HepG2 (cell line): Measurements from ENCODE around the gene MED22. TPM values are rescaled to one million over a fixed set of nuclear protein-coding genes. Genes with fewer than 3 reads are reported as not detected.
A peak's percentile ranks its signal among the peaks of the same experiment; 100 is the strongest.

Experiments
- EP300 ChIP-seq, 3 experiments: sonication (generic) in 1 of 3; formaldehyde crosslinking in 1 of 3; IDR thresholded peaks; 2 replicates each; pipeline versions ENCODE4 v1.5.1 to v1.6.1; 2011 to 2020; ENCODE audit warnings: low read depth in 2 of 3, low read length in 2 of 3, borderline replicate concordance in 1 of 3, improper control_type of control experiment in 1 of 3, mild to moderate bottlenecking in 1 of 3, missing genetic modification reagents in 1 of 3, moderate library complexity in 1 of 3
- ERF ChIP-seq: IDR thresholded peaks from 2 replicates; pipeline ENCODE4 v1.6.1; 2018; ENCODE audit warnings: missing biosample characterization, missing genetic modification reagents
- GATAD1 ChIP-seq: IDR thresholded peaks from 2 replicates; pipeline ENCODE4 v1.6.1; 2016; ENCODE audit warnings: missing genetic modification reagents, missing compliant biosample characterization
- GATAD2A ChIP-seq: IDR thresholded peaks from 2 replicates; pipeline ENCODE4 v1.6.1; 2016
- GMEB1 ChIP-seq: sonication (generic); formaldehyde crosslinking; IDR thresholded peaks from 2 replicates; pipeline ENCODE4 v1.5.1; 2020; ENCODE audit warnings: missing genetic modification reagents, mild to moderate bottlenecking, borderline replicate concordance
- HNF4G ChIP-seq, 2 experiments: sonication (generic) in 1 of 2; formaldehyde crosslinking in 1 of 2; IDR thresholded peaks; 2 replicates each; pipeline versions ENCODE4 v1.4.0 to v1.6.1; 2011 to 2020; ENCODE audit warnings: borderline replicate concordance in 2 of 2, low read depth in 2 of 2, mild to moderate bottlenecking in 2 of 2, low read length in 1 of 2, missing genetic modification reagents in 1 of 2, moderate library complexity in 1 of 2
- KMT2B ChIP-seq: IDR thresholded peaks from 2 replicates; pipeline ENCODE4 v1.6.1; 2016; ENCODE audit warnings: missing genetic modification reagents, missing compliant biosample characterization
- MAZ ChIP-seq, 2 experiments: sonication (generic) in 1 of 2; formaldehyde crosslinking in 1 of 2; IDR thresholded peaks; 2 replicates each; pipeline versions ENCODE4 v1.5.0 to v1.6.1; 2012 to 2020; ENCODE audit warnings: low read depth in 2 of 2, mild to moderate bottlenecking in 2 of 2, borderline replicate concordance in 1 of 2, improper control_type of control experiment in 1 of 2, low read length in 1 of 2, missing genetic modification reagents in 1 of 2, moderate library complexity in 1 of 2
- MYC ChIP-seq: sonication (generic); formaldehyde crosslinking; IDR thresholded peaks from 2 replicates; pipeline ENCODE4 v1.9.0; 2021; ENCODE audit warnings: missing genetic modification reagents, borderline replicate concordance
- PPARG ChIP-seq: conservative IDR thresholded peaks from 2 replicates; pipeline ENCODE4 v1.6.1; 2016; ENCODE audit warnings: missing biosample characterization, missing genetic modification reagents
- RCOR2 ChIP-seq: IDR thresholded peaks from 2 replicates; pipeline ENCODE4 v1.6.1; 2016; ENCODE audit warnings: missing biosample characterization, missing genetic modification reagents
- REXO4 ChIP-seq: sonication (generic); formaldehyde crosslinking; IDR thresholded peaks from 2 replicates; pipeline ENCODE4 v1.8.0; 2022; ENCODE audit warnings: missing genetic modification reagents, mild to moderate bottlenecking, borderline replicate concordance
- TARDBP ChIP-seq: sonication (generic); formaldehyde crosslinking; IDR thresholded peaks from 2 replicates; pipeline ENCODE4 v1.8.0; 2022; ENCODE audit warnings: mild to moderate bottlenecking, missing genetic modification reagents
- THAP11 ChIP-seq: IDR thresholded peaks from 2 replicates; pipeline ENCODE4 v1.6.1; 2016; ENCODE audit warnings: missing biosample characterization, missing genetic modification reagents
- ZBTB21 ChIP-seq: sonication (generic); formaldehyde crosslinking; IDR thresholded peaks from 2 replicates; pipeline ENCODE4 v1.4.0; 2020; ENCODE audit warnings: missing genetic modification reagents
- ZFX ChIP-seq: sonication (generic); formaldehyde crosslinking; IDR thresholded peaks from 2 replicates; pipeline ENCODE4 v1.4.0; 2020; ENCODE audit warnings: mild to moderate bottlenecking, low read depth, missing genetic modification reagents, moderate library complexity
- ZNF225 ChIP-seq: sonication (generic); formaldehyde crosslinking; IDR thresholded peaks from 2 replicates; pipeline ENCODE4 v1.4.0; 2020; ENCODE audit warnings: mild to moderate bottlenecking, missing genetic modification reagents
- ZNF484 ChIP-seq: sonication (generic); formaldehyde crosslinking; IDR thresholded peaks from 2 replicates; pipeline ENCODE4 v1.5.1; 2020; ENCODE audit warnings: mild to moderate bottlenecking, low read depth, missing genetic modification reagents, borderline replicate concordance
- ZNF501 ChIP-seq: sonication (generic); formaldehyde crosslinking; IDR thresholded peaks from 2 replicates; pipeline ENCODE4 v1.5.1; 2020; ENCODE audit warnings: mild to moderate bottlenecking, moderate library complexity, missing genetic modification reagents
- ZSCAN21 ChIP-seq: sonication (generic); formaldehyde crosslinking; IDR thresholded peaks from 2 replicates; pipeline ENCODE4 v1.8.0; 2022; ENCODE audit warnings: mild to moderate bottlenecking, missing genetic modification reagents, moderate library complexity, borderline replicate concordance
- polyA plus RNA-seq, 8 experiments: library from polyadenylated mRNA; depleted of rRNA in 3 of 8; stranded (reverse) in 7 of 8; unstranded in 1 of 8; fragments of >200 nt; fragmentation: Illumina TruSeq in 4 of 8; extraction: Trizol in 4 of 8; gene quantifications; 2 replicates each; pipeline versions ENCODE4 v1.2.1 to v1.2.3, GENCODE V29; 2011 to 2016; ENCODE audit warnings: low read depth in 4 of 8, missing spikeins in 1 of 8, mixed read lengths in 1 of 8; ENCODE audit not compliant: insufficient read depth in 1 of 8
- total RNA-seq, 5 experiments: library from RNA; depleted of rRNA; stranded (reverse); fragments of >200 nt; fragmentation: Illumina TruSeq; extraction: Trizol; gene quantifications; 2 replicates each; pipeline ENCODE4 v1.2.3, GENCODE V29; 2016; ENCODE audit warnings: low read depth in 1 of 5
- TF ChIP-seq, protein P1 (sequence below): IDR thresholded peaks from 2 replicates; pipeline ENCODE4 v1.6.1; 2018; ENCODE audit warnings: missing genetic modification reagents, mild to moderate bottlenecking, missing compliant biosample characterization
- TF ChIP-seq, protein P2 (sequence below): sonication (generic); IDR thresholded peaks from 2 replicates; pipeline ENCODE4 v1.6.1; 2016; ENCODE audit warnings: low read depth, borderline replicate concordance
- TF ChIP-seq, protein P3 (sequence below): sonication (generic); formaldehyde crosslinking; IDR thresholded peaks from 2 replicates; pipeline ENCODE4 v1.9.0; 2022; ENCODE audit warnings: missing genetic modification reagents, mild to moderate bottlenecking, borderline replicate concordance

MED22 gene
- total and polyA plus RNA-seq, 2 of the 13 experiments (the other 11 are each of a cell fraction or from before 2014, with no cell fraction given): 15.8 to 22.1 TPM

- peak; percentile 36; the same call in 1 of the 2 replicates for TF ChIP-seq TARDBP (CRISPR knock-in tag)
- TF ChIP-seq KMT2B (CRISPR knock-in tag): no peak
- peak; percentile 32; the same call in 1 of the 2 replicates for TF ChIP-seq ZFX (CRISPR knock-in tag)
- TF ChIP-seq, protein P1, sequence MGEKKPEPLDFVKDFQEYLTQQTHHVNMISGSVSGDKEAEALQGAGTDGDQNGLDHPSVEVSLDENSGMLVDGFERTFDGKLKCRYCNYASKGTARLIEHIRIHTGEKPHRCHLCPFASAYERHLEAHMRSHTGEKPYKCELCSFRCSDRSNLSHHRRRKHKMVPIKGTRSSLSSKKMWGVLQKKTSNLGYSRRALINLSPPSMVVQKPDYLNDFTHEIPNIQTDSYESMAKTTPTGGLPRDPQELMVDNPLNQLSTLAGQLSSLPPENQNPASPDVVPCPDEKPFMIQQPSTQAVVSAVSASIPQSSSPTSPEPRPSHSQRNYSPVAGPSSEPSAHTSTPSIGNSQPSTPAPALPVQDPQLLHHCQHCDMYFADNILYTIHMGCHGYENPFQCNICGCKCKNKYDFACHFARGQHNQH (CRISPR knock-in tag): peak; percentile 36; the same call in 1 of the 2 replicates
- TF ChIP-seq, protein P2, sequence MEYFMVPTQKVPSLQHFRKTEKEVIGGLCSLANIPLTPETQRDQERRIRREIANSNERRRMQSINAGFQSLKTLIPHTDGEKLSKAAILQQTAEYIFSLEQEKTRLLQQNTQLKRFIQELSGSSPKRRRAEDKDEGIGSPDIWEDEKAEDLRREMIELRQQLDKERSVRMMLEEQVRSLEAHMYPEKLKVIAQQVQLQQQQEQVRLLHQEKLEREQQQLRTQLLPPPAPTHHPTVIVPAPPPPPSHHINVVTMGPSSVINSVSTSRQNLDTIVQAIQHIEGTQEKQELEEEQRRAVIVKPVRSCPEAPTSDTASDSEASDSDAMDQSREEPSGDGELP: no peak
- TF ChIP-seq ZNF484 (CRISPR knock-in tag): no peak
- 0 out of 2 replicates have a peak, but pooled peaks have one; percentile 47 for TF ChIP-seq MYC (CRISPR knock-in tag)
- 0 out of 2 replicates have a peak, but pooled peaks have one; percentile 29 for TF ChIP-seq RCOR2
- TF ChIP-seq ZNF501: 0 out of 2 replicates have a peak, but pooled peaks have one; percentile 26
- TF ChIP-seq GATAD1 (CRISPR knock-in tag): 0 out of 2 replicates have a peak, but pooled peaks have one; percentile 44
- 0 out of 2 replicates have a peak, but pooled peaks have one; percentile 21 for TF ChIP-seq ZSCAN21 (CRISPR knock-in tag)
- peak; percentile 39; the same call in 1 of the 2 replicates for TF ChIP-seq GMEB1
- no peak for TF ChIP-seq PPARG
- TF ChIP-seq THAP11 (CRISPR knock-in tag): peak; percentile 30; the same call in 1 of the 2 replicates
- TF ChIP-seq ZNF225 (CRISPR knock-in tag): no peak
- no peak for TF ChIP-seq ZBTB21
- TF ChIP-seq EP300 (IDR thresholded peaks at IDR 0.05; ENCODE audit: low read depth in 2 of 2, low read length in 2 of 2): peak in 1 of 2 experiments; percentile 29; a peak in 1 of 4 replicates
- TF ChIP-seq EP300 (CRISPR knock-in tag; IDR thresholded peaks at IDR 0.05; ENCODE audit: borderline replicate concordance): no peak
- no peak for TF ChIP-seq REXO4 (CRISPR knock-in tag)
- no peak for TF ChIP-seq MAZ (IDR thresholded peaks at IDR 0.05; ENCODE audit: borderline replicate concordance, low read depth, low read length)
- peak; percentile 39; the same call in 1 of the 2 replicates for TF ChIP-seq MAZ (CRISPR knock-in tag; IDR thresholded peaks at IDR 0.05; ENCODE audit: low read depth)
- TF ChIP-seq, protein P3, sequence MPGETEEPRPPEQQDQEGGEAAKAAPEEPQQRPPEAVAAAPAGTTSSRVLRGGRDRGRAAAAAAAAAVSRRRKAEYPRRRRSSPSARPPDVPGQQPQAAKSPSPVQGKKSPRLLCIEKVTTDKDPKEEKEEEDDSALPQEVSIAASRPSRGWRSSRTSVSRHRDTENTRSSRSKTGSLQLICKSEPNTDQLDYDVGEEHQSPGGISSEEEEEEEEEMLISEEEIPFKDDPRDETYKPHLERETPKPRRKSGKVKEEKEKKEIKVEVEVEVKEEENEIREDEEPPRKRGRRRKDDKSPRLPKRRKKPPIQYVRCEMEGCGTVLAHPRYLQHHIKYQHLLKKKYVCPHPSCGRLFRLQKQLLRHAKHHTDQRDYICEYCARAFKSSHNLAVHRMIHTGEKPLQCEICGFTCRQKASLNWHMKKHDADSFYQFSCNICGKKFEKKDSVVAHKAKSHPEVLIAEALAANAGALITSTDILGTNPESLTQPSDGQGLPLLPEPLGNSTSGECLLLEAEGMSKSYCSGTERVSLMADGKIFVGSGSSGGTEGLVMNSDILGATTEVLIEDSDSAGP (CRISPR knock-in tag): peak; percentile 73; the same call in 1 of the 2 replicates
- peak; percentile 54; the same call in 1 of the 2 replicates for TF ChIP-seq ERF (CRISPR knock-in tag)
- peak; percentile 74 for TF ChIP-seq GATAD2A (CRISPR knock-in tag)
- 0 out of 2 replicates have a peak, but pooled peaks have one; percentile 5 for TF ChIP-seq HNF4G (IDR thresholded peaks at IDR 0.05; ENCODE audit: borderline replicate concordance, low read depth, low read length)
- no peak for TF ChIP-seq HNF4G (CRISPR knock-in tag; IDR thresholded peaks at IDR 0.05; ENCODE audit: borderline replicate concordance, low read depth)
Measured at GRCh38 chr9:133394687-133395271, 46.8 kb upstream of the MED22 start (continued).
